Measurements from ENCODE around the gene ATP11C.

ATP11C gene

GRCh38 chrX:139770366-139770765 is 162.5 kb downstream of the ATP11C start:
- H3K27ac ChIP-seq: no peak overlapping the region
- TF ChIP-seq CTCF (conservative IDR thresholded peaks at IDR 0.05): no peak

DNA sequence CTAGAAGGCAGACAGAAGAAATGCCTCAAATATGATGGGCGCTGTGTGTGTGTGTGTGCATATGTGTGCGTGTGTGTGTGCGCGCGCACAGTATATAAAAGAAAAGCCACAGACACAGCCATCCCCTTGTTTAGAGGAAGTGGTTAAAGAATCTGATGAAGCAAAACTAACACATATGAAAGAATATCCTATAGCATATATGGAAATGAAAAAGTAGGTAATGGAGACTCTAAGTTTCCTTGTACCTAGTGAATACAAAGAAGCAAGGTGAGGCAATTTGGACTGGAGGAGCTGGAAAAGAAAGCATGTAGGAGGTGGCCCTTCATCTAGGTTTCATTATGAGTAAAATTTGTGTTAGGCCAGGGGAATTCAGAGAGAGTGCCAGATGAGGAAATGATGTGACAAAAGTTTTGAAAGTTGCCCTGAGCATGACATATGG is 166.3 kb downstream of the ATP11C start:
- TF ChIP-seq CTCF (conservative IDR thresholded peaks at IDR 0.05): no peak
- no peak overlapping the region for H3K27ac ChIP-seq

- no peak for TF ChIP-seq CTCF (conservative IDR thresholded peaks at IDR 0.05)
- no peak overlapping the region for H3K27ac ChIP-seq
Measured at GRCh38 chrX:139762400-139763183, 170.3 kb downstream of the ATP11C start.

GRCh38 chrX:139759637-139760036 is 173.2 kb downstream of the ATP11C start:
- peak; percentile 78 for TF ChIP-seq CTCF (conservative IDR thresholded peaks at IDR 0.05)
- no peak overlapping the region for H3K27ac ChIP-seq

DNA sequence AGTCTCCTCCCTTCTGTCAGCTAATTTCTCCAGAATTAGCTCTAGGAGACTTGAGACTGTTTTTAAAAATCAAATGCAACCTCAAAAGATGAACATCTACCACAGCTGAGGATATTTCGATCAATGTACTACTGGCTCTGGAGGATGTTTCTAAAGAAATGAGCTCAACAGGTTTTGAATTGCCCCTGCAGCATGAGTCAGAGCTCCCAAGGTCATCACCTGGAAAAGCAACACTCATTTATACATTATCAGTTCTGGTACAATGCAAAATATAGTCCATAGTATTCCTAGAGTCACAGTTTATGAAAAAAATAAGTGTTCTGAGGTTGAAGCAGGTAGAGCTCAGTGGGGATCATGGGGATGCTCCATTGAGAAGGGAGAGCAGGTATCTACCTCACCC is 174.0 kb downstream of the ATP11C start:
- no peak overlapping the region for H3K27ac ChIP-seq
- no peak for TF ChIP-seq CTCF (conservative IDR thresholded peaks at IDR 0.05)

GRCh38 chrX:139758250-139758649 is 174.6 kb downstream of the ATP11C start:
- TF ChIP-seq CTCF (conservative IDR thresholded peaks at IDR 0.05): no peak
- H3K27ac ChIP-seq: no peak overlapping the region

DNA sequence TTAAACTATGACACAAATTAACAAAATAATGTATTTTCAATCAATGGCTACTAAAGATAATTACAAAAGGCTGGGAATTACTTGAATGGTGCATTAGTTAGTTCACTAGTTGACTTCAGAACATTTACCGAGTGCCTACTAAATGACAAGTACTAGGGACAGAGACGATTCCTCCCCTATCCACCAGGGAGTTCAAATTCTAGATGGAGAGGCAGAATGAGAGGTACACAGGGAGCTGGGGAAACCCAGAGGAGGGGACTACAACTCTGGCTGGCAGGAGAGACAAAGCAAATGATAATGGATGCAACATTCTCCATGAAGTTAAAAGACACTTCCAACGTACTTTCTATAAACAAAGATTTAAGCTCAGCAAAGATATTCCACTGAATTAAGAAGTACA is 181.8 kb downstream of the ATP11C start:
- TF ChIP-seq CTCF (conservative IDR thresholded peaks at IDR 0.05): no peak

More for the DNA sequence above, 181.8 kb downstream of the ATP11C start:
- no peak overlapping the region for H3K27ac ChIP-seq
